Type B pancreatic cell (in vitro differentiated cells): ENCODE results near the gene TRIM47. TPM values are rescaled to one million over a fixed set of nuclear protein-coding genes. Genes with fewer than 3 reads are reported as not detected.
"Not testable (repeated sequence)": the region's sequence is repeated elsewhere in the genome, so short reads cannot be mapped to it uniquely, and the experiment has no call there.

ENCODE experiments used
- DNase-seq: peaks from one replicate; pipeline ENCODE4 v3.0.0; 2021; ENCODE audit warnings: mixed read lengths; ENCODE audit not compliant: unreplicated experiment; ENCODE audit errors: extremely low spot score
- H3K27ac Mint-ChIP-seq: 2 replicates; pipeline ENCODE4 v1.8.0; 2021; ENCODE audit warnings: mild to moderate bottlenecking, mixed read lengths
- H3K27me3 Mint-ChIP-seq: 2 replicates; pipeline ENCODE4 v1.8.0; 2021; ENCODE audit warnings: mixed read lengths
- H3K36me3 Mint-ChIP-seq: 2 replicates; pipeline ENCODE4 v1.8.0; 2021; ENCODE audit warnings: mixed read lengths
- H3K4me1 Mint-ChIP-seq: one replicate; pipeline ENCODE4 v1.8.0; 2021; ENCODE audit warnings: mixed read lengths; ENCODE audit not compliant: unreplicated experiment
- H3K4me3 Mint-ChIP-seq: 2 replicates; pipeline ENCODE4 v1.8.0; 2021; ENCODE audit warnings: mild to moderate bottlenecking, mixed read lengths
- H3K9me3 Mint-ChIP-seq: 2 replicates; pipeline ENCODE4 v1.8.0; 2021; ENCODE audit warnings: mixed read lengths
- total RNA-seq: library from RNA; stranded (reverse); gene quantifications from 2 replicates; pipeline ENCODE4 v1.2.1, GENCODE V29; 2021; ENCODE audit warnings: low replicate concordance
- TF ChIP-seq, protein P1 (sequence below): fragments of 200-600 bp; sonication (generic); conservative IDR thresholded peaks from 2 replicates; pipeline ENCODE4 v1.5.0; 2021; ENCODE audit warnings: antibody characterized with exemption, mild to moderate bottlenecking

Gene TRIM47
- total RNA-seq, 1 donor from 2014 or later = 3.1 TPM

DNA sequence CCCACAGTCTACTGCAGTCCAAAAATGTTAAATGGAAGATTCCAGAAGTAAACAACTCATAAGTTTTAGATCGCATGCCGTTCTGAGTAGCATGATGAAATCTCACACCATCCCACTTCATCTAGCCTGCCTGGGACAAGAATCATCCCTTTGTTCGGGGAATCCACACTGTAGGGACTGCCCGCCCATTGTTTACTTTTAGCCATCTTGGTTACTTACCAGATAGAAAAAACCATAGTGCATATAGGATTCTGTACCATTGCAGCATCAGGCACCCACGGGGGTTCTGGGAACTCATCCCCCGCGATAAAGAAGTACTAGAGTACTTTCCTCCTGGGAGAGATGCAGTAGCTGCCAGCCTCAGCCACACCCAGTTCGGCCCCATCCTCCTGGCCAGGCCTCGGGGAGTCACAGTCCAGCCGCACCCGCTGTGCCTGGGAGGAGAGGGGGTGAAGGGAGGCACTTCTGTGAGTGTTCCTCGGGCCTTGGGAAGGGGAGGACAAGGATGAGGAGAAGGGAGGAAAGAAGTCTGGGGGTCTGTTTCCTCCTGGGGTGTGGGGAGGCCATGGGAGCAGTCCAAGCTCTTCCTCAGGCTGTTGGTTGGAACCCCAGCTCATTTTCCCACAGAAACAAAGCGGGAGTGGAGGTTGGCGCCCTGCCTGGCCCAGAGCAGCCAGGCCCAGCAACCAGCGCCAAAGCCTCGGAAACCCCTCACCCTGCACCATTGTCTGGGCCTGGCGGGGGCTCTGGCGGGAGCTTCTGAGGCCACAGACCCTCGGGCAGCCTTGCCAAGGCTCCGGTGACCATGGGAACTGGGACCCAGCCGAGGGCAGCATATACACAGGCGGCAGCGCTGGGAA is 8.9 kb downstream of the TRIM47 start:
- Mint-ChIP-seq H3K36me3 (no peaks in the 10 kb centered on the region), H3K27me3 (no peaks in the 10 kb centered on the region), H3K27ac (no peak overlapping the region), H3K4me3 (no peak overlapping the region), H3K4me1 (peaks cover 5% of the 10 kb centered on the region), H3K9me3 (no peaks in the 10 kb centered on the region)
- TF ChIP-seq, protein P1, sequence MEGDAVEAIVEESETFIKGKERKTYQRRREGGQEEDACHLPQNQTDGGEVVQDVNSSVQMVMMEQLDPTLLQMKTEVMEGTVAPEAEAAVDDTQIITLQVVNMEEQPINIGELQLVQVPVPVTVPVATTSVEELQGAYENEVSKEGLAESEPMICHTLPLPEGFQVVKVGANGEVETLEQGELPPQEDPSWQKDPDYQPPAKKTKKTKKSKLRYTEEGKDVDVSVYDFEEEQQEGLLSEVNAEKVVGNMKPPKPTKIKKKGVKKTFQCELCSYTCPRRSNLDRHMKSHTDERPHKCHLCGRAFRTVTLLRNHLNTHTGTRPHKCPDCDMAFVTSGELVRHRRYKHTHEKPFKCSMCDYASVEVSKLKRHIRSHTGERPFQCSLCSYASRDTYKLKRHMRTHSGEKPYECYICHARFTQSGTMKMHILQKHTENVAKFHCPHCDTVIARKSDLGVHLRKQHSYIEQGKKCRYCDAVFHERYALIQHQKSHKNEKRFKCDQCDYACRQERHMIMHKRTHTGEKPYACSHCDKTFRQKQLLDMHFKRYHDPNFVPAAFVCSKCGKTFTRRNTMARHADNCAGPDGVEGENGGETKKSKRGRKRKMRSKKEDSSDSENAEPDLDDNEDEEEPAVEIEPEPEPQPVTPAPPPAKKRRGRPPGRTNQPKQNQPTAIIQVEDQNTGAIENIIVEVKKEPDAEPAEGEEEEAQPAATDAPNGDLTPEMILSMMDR = no peak
- no peak for DNase-seq

GRCh38 chr17:75868730-75869281 is 9.6 kb downstream of the TRIM47 start:
- not testable (repeated sequence) for H3K27me3 Mint-ChIP-seq, H3K4me1 Mint-ChIP-seq, H3K9me3 Mint-ChIP-seq, H3K4me3 Mint-ChIP-seq, H3K27ac Mint-ChIP-seq, H3K36me3 Mint-ChIP-seq, DNase-seq

GRCh38 chr17:75865404-75866188 is 12.8 kb downstream of the TRIM47 start:
- not testable (repeated sequence) for DNase-seq, H3K27me3 Mint-ChIP-seq, H3K36me3 Mint-ChIP-seq, H3K9me3 Mint-ChIP-seq
- H3K4me1 Mint-ChIP-seq = peaks cover 12% of the 10 kb centered on the region
- peak overlapping the region; percentile 22 for H3K4me3 Mint-ChIP-seq
- peak overlapping the region; percentile 85 for H3K27ac Mint-ChIP-seq

- H3K9me3 Mint-ChIP-seq, DNase-seq, H3K27me3 Mint-ChIP-seq, H3K36me3 Mint-ChIP-seq: not testable (repeated sequence)
- Mint-ChIP-seq H3K4me3 (peak overlapping the region; percentile 22), H3K4me1 (peaks cover 12% of the 10 kb centered on the region), H3K27ac (peak overlapping the region; percentile 85)
Measured at GRCh38 chr17:75864887-75865286, 13.5 kb downstream of the TRIM47 start.

DNA sequence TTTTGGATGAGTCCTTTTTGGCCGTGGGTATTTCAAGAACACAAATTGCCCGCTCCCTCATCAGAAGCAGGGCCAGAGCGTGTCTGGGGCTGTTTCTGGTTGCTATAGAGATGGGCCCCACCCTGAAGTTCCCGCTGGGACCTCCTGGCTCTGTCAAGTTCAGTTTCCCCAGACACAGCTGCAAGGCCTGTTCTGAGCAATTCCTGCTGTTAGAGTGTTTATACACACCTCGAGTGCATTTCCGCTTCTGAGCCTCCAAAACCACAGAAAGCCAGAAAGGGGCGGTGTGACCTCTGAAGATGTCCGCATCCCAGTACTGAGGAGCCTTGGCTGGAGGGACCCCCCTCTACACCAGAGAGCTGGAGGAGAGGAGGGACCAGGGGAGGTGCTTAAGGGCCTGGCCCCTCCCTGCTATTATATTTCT is 13.9 kb downstream of the TRIM47 start:
- H3K9me3 Mint-ChIP-seq = no peaks in the 10 kb centered on the region

GRCh38 chr17:75861927-75862317 is 16.5 kb downstream of the TRIM47 start:
- no peak for DNase-seq
- TF ChIP-seq, protein P1 = no peak
- Mint-ChIP-seq H3K27me3 (no peaks in the 10 kb centered on the region), H3K27ac (no peak overlapping the region), H3K9me3 (no peaks in the 10 kb centered on the region), H3K4me3 (no peak overlapping the region), H3K36me3 (no peaks in the 10 kb centered on the region), H3K4me1 (peaks cover 12% of the 10 kb centered on the region)

More for the DNA sequence above, 13.9 kb downstream of the TRIM47 start:
- TF ChIP-seq, protein P1 = no peak
- H3K36me3 Mint-ChIP-seq = no peaks in the 10 kb centered on the region
- H3K27me3 Mint-ChIP-seq = no peaks in the 10 kb centered on the region
- peak overlapping the region; percentile 39 for H3K4me3 Mint-ChIP-seq
- H3K27ac Mint-ChIP-seq = peak overlapping the region; percentile 85
- no peak for DNase-seq
- H3K4me1 Mint-ChIP-seq = peaks cover 12% of the 10 kb centered on the region

DNA sequence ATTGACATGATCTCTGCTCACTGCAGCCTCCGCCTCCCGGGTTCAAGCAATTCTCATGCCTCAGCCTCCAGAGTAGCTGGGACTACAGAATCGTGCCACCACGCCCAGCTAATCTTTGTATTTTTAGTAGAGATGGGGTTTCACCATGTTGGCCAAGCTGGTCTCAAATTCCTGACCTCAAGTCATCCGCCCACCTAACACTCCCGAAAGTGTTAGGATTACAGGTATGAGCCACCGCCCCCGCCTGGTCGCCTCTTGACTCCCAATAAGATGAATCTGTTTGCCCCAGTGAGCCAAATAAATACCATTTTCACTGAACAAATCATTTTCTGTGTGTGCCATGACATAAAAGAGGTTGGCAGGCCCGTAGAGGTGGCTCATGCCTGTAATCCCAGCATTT is 19.0 kb downstream of the TRIM47 start:
- peaks cover 12% of the 10 kb centered on the region for H3K4me1 Mint-ChIP-seq
- H3K9me3 Mint-ChIP-seq, H3K27ac Mint-ChIP-seq, H3K36me3 Mint-ChIP-seq, DNase-seq, H3K27me3 Mint-ChIP-seq, H3K4me3 Mint-ChIP-seq: not testable (repeated sequence)
